ENCODE measurements around the gene CAMLG. TPM values are rescaled to one million over a fixed set of nuclear protein-coding genes. Genes with fewer than 3 reads are reported as not detected.

The CAMLG gene
- total RNA-seq, 3 donors from 2014 or later (not counting 1 experiment from before 2014, with no cell fraction given): 23.5 to 35.9 (median 34.6) TPM

GRCh38 chr5:134772461-134773125 lies 34.2 kb downstream of the CAMLG start:
- peaks cover 62% of the 10 kb centered on the region for H3K36me3 ChIP-seq (ENCODE audit: control insufficient read depth, insufficient read depth, low read length)
- Mint-ChIP-seq H3K36me3 (no peaks in the 10 kb centered on the region), H3K9me3 (no peaks in the 10 kb centered on the region), H3K27ac (no peak overlapping the region), H3K4me1 (no peaks in the 10 kb centered on the region), H3K27me3 (ENCODE audit: low read depth in 2 of 2) (no peaks in the 10 kb centered on the region), H3K4me3 (no peak overlapping the region)
- H3K4me1 ChIP-seq (ENCODE audit: control insufficient read depth, insufficient read depth, low read length): no peaks in the 10 kb centered on the region
- H3K27ac ChIP-seq (ENCODE audit: low read length): no peak overlapping the region
- WGBS (ENCODE audit: insufficient coverage): 94% methylated on average over 10 of the region's 10 CpGs
- no peaks in the 10 kb centered on the region for H3K27me3 ChIP-seq (ENCODE audit: control insufficient read depth, insufficient read depth, low read length)
- DNase-seq (no peak), ATAC-seq (no peak)
- TF ChIP-seq CTCF (IDR thresholded peaks at IDR 0.05): no peak
- intact Hi-C loops (cut with micrococcal nuclease): no loop called here
- H3K9me3 ChIP-seq (ENCODE audit: control insufficient read depth, insufficient read depth, low read length): no peaks in the 10 kb centered on the region
- H3K4me3 ChIP-seq (ENCODE audit: low read length): no peak overlapping the region

GRCh38 chr5:134777366-134777765 lies 39.0 kb downstream of the CAMLG start:
- no peak for TF ChIP-seq CTCF (IDR thresholded peaks at IDR 0.05)
- DNase-seq (no peak), ATAC-seq (no peak)
- H3K4me1 ChIP-seq (ENCODE audit: control insufficient read depth, insufficient read depth, low read length): no peaks in the 10 kb centered on the region
- H3K4me3 ChIP-seq (ENCODE audit: low read length): no peak overlapping the region
- 88% methylated on average over 2 of the region's 2 CpGs for WGBS (ENCODE audit: insufficient coverage)
- no peaks in the 10 kb centered on the region for H3K27me3 Mint-ChIP-seq (ENCODE audit: low read depth in 2 of 2)
- intact Hi-C loops (cut with micrococcal nuclease): no loop called here
- H3K27ac Mint-ChIP-seq: no peak overlapping the region
- no peaks in the 10 kb centered on the region for H3K4me1 Mint-ChIP-seq
- no peak overlapping the region for H3K4me3 Mint-ChIP-seq
- peaks cover 5% of the 10 kb centered on the region for H3K36me3 Mint-ChIP-seq
- H3K36me3 ChIP-seq (ENCODE audit: control insufficient read depth, insufficient read depth, low read length): peaks cover 70% of the 10 kb centered on the region
- no peaks in the 10 kb centered on the region for H3K9me3 ChIP-seq (ENCODE audit: control insufficient read depth, insufficient read depth, low read length)
- no peak overlapping the region for H3K27ac ChIP-seq (ENCODE audit: low read length)
- H3K27me3 ChIP-seq (ENCODE audit: control insufficient read depth, insufficient read depth, low read length): no peaks in the 10 kb centered on the region
- no peaks in the 10 kb centered on the region for H3K9me3 Mint-ChIP-seq

- peak overlapping the region in 1 of 2 donors; percentile 48 for H3K27ac Mint-ChIP-seq
- H3K36me3 ChIP-seq (ENCODE audit: control insufficient read depth, insufficient read depth, low read length): peaks cover 86% of the 10 kb centered on the region
- H3K4me3 Mint-ChIP-seq: no peak overlapping the region
- intact Hi-C loops (cut with micrococcal nuclease): loop anchor here (1.0 kb wide), 1 partner anchor 121 kb away; the partner anchor contains the start of gene PCBD2
- H3K27me3 Mint-ChIP-seq (ENCODE audit: low read depth in 2 of 2): no peaks in the 10 kb centered on the region
- no peak overlapping the region for H3K4me3 ChIP-seq (ENCODE audit: low read length)
- H3K27me3 ChIP-seq (ENCODE audit: control insufficient read depth, insufficient read depth, low read length): no peaks in the 10 kb centered on the region
- no peaks in the 10 kb centered on the region for H3K4me1 Mint-ChIP-seq
- no peaks in the 10 kb centered on the region for H3K9me3 ChIP-seq (ENCODE audit: control insufficient read depth, insufficient read depth, low read length)
- TF ChIP-seq CTCF (IDR thresholded peaks at IDR 0.05): no peak
- no peak overlapping the region for H3K27ac ChIP-seq (ENCODE audit: low read length)
- H3K36me3 Mint-ChIP-seq: peaks cover 8% of the 10 kb centered on the region
- no peaks in the 10 kb centered on the region for H3K9me3 Mint-ChIP-seq
- DNase-seq (peak in 1 of 2 donors; percentile 50), ATAC-seq (no peak)
- 83% methylated on average over 4 of the region's 4 CpGs for WGBS (ENCODE audit: insufficient coverage)
- no peaks in the 10 kb centered on the region for H3K4me1 ChIP-seq (ENCODE audit: control insufficient read depth, insufficient read depth, low read length)
These were observed 46.0 kb downstream of the CAMLG start for GRCh38 chr5:134784241-134784920.

Measured in natural killer cell (primary cell).